K562 (cell line): ENCODE results near the gene CNTF. TPM values are rescaled to one million over a fixed set of nuclear protein-coding genes. Genes with fewer than 3 reads are reported as not detected.

Experiments used
- ATF7 ChIP-seq: fragments of 450-650 bp; IDR thresholded peaks from 2 replicates; pipeline ENCODE4 v1.7.1; 2014; ENCODE audit warnings: mild to moderate bottlenecking, moderate library complexity
- CC2D1A ChIP-seq: fragments of 450-650 bp; IDR thresholded peaks from 2 replicates; pipeline ENCODE4 v1.6.1; 2017; ENCODE audit warnings: mild to moderate bottlenecking
- E2F1 ChIP-seq: sonication (generic); formaldehyde crosslinking; IDR thresholded peaks from 2 replicates; pipeline ENCODE4 v1.8.1; 2023; ENCODE audit warnings: mild to moderate bottlenecking, missing genetic modification reagents, moderate library complexity
- ELK1 ChIP-seq: sonication (generic); formaldehyde crosslinking; IDR thresholded peaks from 2 replicates; pipeline ENCODE4 v1.8.1; 2022; ENCODE audit warnings: missing genetic modification reagents
- HMG20B ChIP-seq: fragments of 250-450 bp; sonication (Bioruptor Pico); IDR thresholded peaks from 2 replicates; pipeline ENCODE4 v1.5.0; 2021; ENCODE audit warnings: mild to moderate bottlenecking
- MYC ChIP-seq, 2 experiments: fragments of 250-450 bp in 1 of 2; sonication (Bioruptor Pico) in 1 of 2; IDR thresholded peaks; 2 replicates each; pipeline versions ENCODE4 v1.5.1 to v1.6.1; 2012 to 2021; ENCODE audit warnings: low read depth in 2 of 2, borderline replicate concordance in 1 of 2, improper control_type of control experiment in 1 of 2, low read length in 1 of 2, mild to moderate bottlenecking in 1 of 2, moderate library complexity in 1 of 2
- MYNN ChIP-seq, 2 experiments: sonication (generic); formaldehyde crosslinking in 1 of 2; IDR thresholded peaks; 2 replicates each; pipeline versions ENCODE4 v1.5.0 to v1.6.1; 2016 to 2020; ENCODE audit warnings: antibody characterized with exemption in 1 of 2, missing genetic modification reagents in 1 of 2
- RB1 ChIP-seq: fragments of 450-650 bp; IDR thresholded peaks from 2 replicates; pipeline ENCODE4 v1.6.1; 2017; ENCODE audit warnings: low read depth, mild to moderate bottlenecking
- RBM14 ChIP-seq: fragments of 200-400 bp; formaldehyde crosslinking; IDR thresholded peaks from 2 replicates; pipeline ENCODE4 v1.6.1; 2018; ENCODE audit warnings: low read depth, mild to moderate bottlenecking, low read length, moderate library complexity, borderline replicate concordance; ENCODE audit not compliant: insufficient read depth
- SMC3 ChIP-seq: conservative IDR thresholded peaks from 2 replicates; pipeline ENCODE4 v1.6.1; 2011; ENCODE audit warnings: low read depth, low read length, improper control_type of control experiment; ENCODE audit not compliant: insufficient read depth
- ZNF140 ChIP-seq: fragments of 250-450 bp; sonication (Bioruptor Pico); IDR thresholded peaks from 2 replicates; pipeline ENCODE4 v1.8.0; 2021; ENCODE audit warnings: moderate library complexity, mild to moderate bottlenecking, inconsistent platforms
- ZNF316 ChIP-seq: fragments of 450-650 bp; IDR thresholded peaks from 2 replicates; pipeline ENCODE4 v1.6.1; 2016
- polyA plus RNA-seq, 8 experiments: library from polyadenylated mRNA; depleted of rRNA in 4 of 8; stranded (reverse) in 5 of 8; unstranded in 3 of 8; fragments of >200 nt; fragmentation: Nextera tagmentation in 2 of 8; fragmentation: Illumina TruSeq in 1 of 8; extraction: Ambion mirVana in 2 of 8; extraction: Trizol in 1 of 8; gene quantifications; 2 replicates each; pipeline versions ENCODE4 v1.2.1 to v1.2.3, GENCODE V29; 2011 to 2014; ENCODE audit warnings: inconsistent platforms in 1 of 8, missing spikeins in 1 of 8
- total RNA-seq, 7 experiments: library from RNA; depleted of rRNA in 6 of 7; stranded (reverse); fragments of >200 nt in 6 of 7; fragmentation: Illumina TruSeq in 2 of 7; extraction: Trizol in 2 of 7; gene quantifications; 2 replicates each; pipeline versions ENCODE4 v1.2.1 to v1.2.3, GENCODE V29; 2011 to 2021; ENCODE audit warnings: low replicate concordance in 1 of 7
- TF ChIP-seq, protein P1 (sequence below): fragments of 450-650 bp; formaldehyde crosslinking; IDR thresholded peaks from 2 replicates; pipeline ENCODE4 v1.4.0; 2020; ENCODE audit warnings: mild to moderate bottlenecking, moderate library complexity
- TF ChIP-seq, protein P2 (sequence below): fragments of 450-650 bp; IDR thresholded peaks from 2 replicates; pipeline ENCODE4 v1.6.1; 2017; ENCODE audit warnings: antibody characterized with exemption, mild to moderate bottlenecking
- TF ChIP-seq, protein P3 (sequence below), 2 experiments: fragments of 450-650 bp; IDR thresholded peaks; 2 replicates each; pipeline ENCODE4 v1.6.1; 2016

The CNTF gene
- total and polyA plus RNA-seq, 9 of the 15 experiments (the other 6 are each of a cell fraction or from before 2014, with no cell fraction given), result 0.17 to 5.0 (median 2.3) TPM

GRCh38 chr11:58654079-58654907 is 31.8 kb downstream of the CNTF start (continued):
- TF ChIP-seq, protein P1, sequence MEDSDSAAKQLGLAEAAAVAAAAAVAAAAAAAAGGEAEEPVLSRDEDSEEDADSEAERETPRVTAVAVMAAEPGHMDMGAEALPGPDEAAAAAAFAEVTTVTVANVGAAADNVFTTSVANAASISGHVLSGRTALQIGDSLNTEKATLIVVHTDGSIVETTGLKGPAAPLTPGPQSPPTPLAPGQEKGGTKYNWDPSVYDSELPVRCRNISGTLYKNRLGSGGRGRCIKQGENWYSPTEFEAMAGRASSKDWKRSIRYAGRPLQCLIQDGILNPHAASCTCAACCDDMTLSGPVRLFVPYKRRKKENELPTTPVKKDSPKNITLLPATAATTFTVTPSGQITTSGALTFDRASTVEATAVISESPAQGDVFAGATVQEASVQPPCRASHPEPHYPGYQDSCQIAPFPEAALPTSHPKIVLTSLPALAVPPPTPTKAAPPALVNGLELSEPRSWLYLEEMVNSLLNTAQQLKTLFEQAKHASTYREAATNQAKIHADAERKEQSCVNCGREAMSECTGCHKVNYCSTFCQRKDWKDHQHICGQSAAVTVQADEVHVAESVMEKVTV (CRISPR knock-in tag), result peak; percentile 80
- 0 out of 2 replicates have a peak, but pooled peaks have one; percentile 34 for TF ChIP-seq MYC (IDR thresholded peaks at IDR 0.05; ENCODE audit: low read depth, low read length)
- no peak for TF ChIP-seq MYC (CRISPR knock-in tag; IDR thresholded peaks at IDR 0.05; ENCODE audit: borderline replicate concordance, low read depth)
- TF ChIP-seq ELK1, result no peak
- peak; percentile 45; the same call in 1 of the 2 replicates for TF ChIP-seq RB1
- no peak for TF ChIP-seq ZNF140 (CRISPR knock-in tag)
- TF ChIP-seq HMG20B (CRISPR knock-in tag), result no peak
- peak; percentile 91 for TF ChIP-seq SMC3
- 0 out of 2 replicates have a peak, but pooled peaks have one; percentile 27 for TF ChIP-seq ATF7
- peak; percentile 44; the same call in 1 of the 2 replicates for TF ChIP-seq CC2D1A
- no peak for TF ChIP-seq RBM14
- TF ChIP-seq MYNN (IDR thresholded peaks at IDR 0.05), result 0 out of 2 replicates have a peak, but pooled peaks have one; percentile 37
- no peak for TF ChIP-seq MYNN (CRISPR knock-in tag; IDR thresholded peaks at IDR 0.05)
- no peak for TF ChIP-seq E2F1 (CRISPR knock-in tag)
- TF ChIP-seq, protein P2, sequence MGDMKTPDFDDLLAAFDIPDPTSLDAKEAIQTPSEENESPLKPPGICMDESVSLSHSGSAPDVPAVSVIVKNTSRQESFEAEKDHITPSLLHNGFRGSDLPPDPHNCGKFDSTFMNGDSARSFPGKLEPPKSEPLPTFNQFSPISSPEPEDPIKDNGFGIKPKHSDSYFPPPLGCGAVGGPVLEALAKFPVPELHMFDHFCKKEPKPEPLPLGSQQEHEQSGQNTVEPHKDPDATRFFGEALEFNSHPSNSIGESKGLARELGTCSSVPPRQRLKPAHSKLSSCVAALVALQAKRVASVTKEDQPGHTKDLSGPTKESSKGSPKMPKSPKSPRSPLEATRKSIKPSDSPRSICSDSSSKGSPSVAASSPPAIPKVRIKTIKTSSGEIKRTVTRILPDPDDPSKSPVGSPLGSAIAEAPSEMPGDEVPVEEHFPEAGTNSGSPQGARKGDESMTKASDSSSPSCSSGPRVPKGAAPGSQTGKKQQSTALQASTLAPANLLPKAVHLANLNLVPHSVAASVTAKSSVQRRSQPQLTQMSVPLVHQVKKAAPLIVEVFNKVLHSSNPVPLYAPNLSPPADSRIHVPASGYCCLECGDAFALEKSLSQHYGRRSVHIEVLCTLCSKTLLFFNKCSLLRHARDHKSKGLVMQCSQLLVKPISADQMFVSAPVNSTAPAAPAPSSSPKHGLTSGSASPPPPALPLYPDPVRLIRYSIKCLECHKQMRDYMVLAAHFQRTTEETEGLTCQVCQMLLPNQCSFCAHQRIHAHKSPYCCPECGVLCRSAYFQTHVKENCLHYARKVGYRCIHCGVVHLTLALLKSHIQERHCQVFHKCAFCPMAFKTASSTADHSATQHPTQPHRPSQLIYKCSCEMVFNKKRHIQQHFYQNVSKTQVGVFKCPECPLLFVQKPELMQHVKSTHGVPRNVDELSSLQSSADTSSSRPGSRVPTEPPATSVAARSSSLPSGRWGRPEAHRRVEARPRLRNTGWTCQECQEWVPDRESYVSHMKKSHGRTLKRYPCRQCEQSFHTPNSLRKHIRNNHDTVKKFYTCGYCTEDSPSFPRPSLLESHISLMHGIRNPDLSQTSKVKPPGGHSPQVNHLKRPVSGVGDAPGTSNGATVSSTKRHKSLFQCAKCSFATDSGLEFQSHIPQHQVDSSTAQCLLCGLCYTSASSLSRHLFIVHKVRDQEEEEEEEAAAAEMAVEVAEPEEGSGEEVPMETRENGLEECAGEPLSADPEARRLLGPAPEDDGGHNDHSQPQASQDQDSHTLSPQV, result peak; percentile 50; the same call in 1 of the 2 replicates
- peak; percentile 8; the same call in 1 of the 2 replicates for TF ChIP-seq ZNF316
- TF ChIP-seq, protein P3, sequence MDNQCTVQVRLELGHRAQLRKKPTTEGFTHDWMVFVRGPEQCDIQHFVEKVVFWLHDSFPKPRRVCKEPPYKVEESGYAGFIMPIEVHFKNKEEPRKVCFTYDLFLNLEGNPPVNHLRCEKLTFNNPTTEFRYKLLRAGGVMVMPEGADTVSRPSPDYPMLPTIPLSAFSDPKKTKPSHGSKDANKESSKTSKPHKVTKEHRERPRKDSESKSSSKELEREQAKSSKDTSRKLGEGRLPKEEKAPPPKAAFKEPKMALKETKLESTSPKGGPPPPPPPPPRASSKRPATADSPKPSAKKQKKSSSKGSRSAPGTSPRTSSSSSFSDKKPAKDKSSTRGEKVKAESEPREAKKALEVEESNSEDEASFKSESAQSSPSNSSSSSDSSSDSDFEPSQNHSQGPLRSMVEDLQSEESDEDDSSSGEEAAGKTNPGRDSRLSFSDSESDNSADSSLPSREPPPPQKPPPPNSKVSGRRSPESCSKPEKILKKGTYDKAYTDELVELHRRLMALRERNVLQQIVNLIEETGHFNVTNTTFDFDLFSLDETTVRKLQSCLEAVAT (IDR thresholded peaks at IDR 0.05), result no peak
